Cardiac septum (tissue), 1 donor: ENCODE results near the gene ESD. TPM values are rescaled to one million over a fixed set of nuclear protein-coding genes. Genes with fewer than 3 reads are reported as not detected.

Source experiments
- DNase-seq: peaks from one replicate; pipeline ENCODE4 v3.0.0-alpha.2; 2020; ENCODE audit warnings: low spot score
- intact Hi-C: fragments of 100-400 bp; cut with DNase I; formaldehyde crosslinking; loops from one replicate; pipeline ENCODE4 v1.14.0; 2022
- total RNA-seq: library from RNA; stranded (reverse); fragmentation: NEBNext Ultra II Directional; extraction: Animal tissue kit (Norgen Biotek cat#: 25700); gene quantifications from one replicate; pipeline ENCODE4 v1.2.1, GENCODE V29; 2021
- donor health status: DM: no; HTN: no; CAD: no.

Gene ESD
- total RNA-seq, 1 donor from 2014 or later = 94.9 TPM

- intact Hi-C loops = no loop called here
- no peak for DNase-seq
Measured at GRCh38 chr13:46751811-46752635, 44.9 kb downstream of the ESD start.

DNA sequence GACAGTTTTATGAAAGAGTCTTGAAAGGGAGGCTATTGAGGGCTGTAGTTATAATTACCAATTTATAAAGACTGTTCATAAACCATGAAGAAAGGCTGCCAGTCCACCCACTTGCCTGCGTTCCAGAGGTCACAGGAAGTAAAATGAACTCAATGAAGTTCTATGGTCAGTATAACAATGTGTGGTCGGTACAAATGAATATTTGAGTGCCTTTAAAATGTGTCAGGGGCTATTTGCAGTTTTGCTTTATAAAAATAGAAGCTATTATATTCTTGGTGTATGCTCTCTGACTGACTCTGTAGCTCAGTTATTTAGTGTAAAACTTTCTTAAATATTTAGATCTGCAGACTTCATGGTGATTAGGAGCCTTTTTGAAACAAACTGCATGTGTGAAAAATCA, 47.0 kb downstream of the ESD start:
- intact Hi-C loops = no loop called here
- DNase-seq = no peak

- intact Hi-C loops = no loop called here
- DNase-seq = no peak
Measured at GRCh38 chr13:46748300-46748699, 48.7 kb downstream of the ESD start.

GRCh38 chr13:46747031-46747820, 49.7 kb downstream of the ESD start:
- no peak for DNase-seq
- intact Hi-C loops = no loop called here

- no peak for DNase-seq
- intact Hi-C loops = no loop called here
Measured at GRCh38 chr13:46745706-46746105, 51.3 kb downstream of the ESD start.

GRCh38 chr13:46745062-46745461, 51.9 kb downstream of the ESD start:
- DNase-seq = no peak

GRCh38 chr13:46743191-46743590, 53.8 kb downstream of the ESD start:
- intact Hi-C loops = no loop called here

More at GRCh38 chr13:46745062-46745461, 51.9 kb downstream of the ESD start:
- intact Hi-C loops = no loop called here

GRCh38 chr13:46739447-46740098, 57.4 kb downstream of the ESD start:
- intact Hi-C loops = no loop called here
- no peak for DNase-seq

More at GRCh38 chr13:46743191-46743590, 53.8 kb downstream of the ESD start:
- no peak for DNase-seq

GRCh38 chr13:46738766-46739165, 58.2 kb downstream of the ESD start:
- DNase-seq = no peak
- intact Hi-C loops = no loop called here

DNA sequence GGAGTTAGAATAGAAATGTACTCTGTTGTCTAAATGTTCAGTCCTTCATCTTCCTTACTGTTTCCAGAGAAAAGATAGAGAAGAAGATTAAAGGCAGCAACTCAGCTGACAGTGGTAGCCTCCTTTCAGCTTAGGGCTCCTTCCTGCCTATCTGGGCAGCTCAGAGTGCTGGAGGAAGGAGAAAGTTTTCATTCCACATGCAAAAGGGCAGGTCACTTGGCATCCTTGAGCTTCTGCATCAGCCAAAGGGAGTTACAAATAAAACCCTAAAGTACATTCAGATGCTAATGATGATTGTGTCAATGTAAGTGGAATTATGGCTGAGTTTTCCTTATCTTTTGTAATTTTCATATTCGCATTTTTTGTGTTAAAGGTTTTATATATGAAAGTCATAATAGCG, 58.9 kb downstream of the ESD start:
- no peak for DNase-seq
- intact Hi-C loops = no loop called here

- DNase-seq = no peak
- intact Hi-C loops = no loop called here
Measured at GRCh38 chr13:46736541-46737310, 60.2 kb downstream of the ESD start.

- no peak for DNase-seq
- intact Hi-C loops = no loop called here
Measured at GRCh38 chr13:46735425-46735824, 61.5 kb downstream of the ESD start.

DNA sequence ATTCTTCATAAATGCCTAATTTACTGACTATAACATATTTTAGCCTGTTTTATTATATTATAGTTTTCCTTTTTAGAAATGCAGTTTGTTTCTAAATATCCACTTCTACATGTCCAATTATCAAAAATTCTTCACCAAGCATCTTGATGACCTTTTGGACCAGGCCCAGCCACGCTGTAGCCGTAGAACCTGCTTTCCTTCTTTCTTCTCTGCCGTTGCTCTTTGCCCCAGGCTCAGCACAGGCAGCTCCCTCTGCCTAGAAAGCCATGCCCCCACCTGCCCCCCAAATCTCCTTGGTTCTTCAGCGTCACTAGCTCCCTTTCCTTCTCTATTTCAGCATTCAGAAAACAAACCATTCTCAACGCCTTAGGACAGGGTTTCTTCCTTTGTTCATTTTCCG, 65.4 kb downstream of the ESD start:
- intact Hi-C loops = no loop called here
- no peak for DNase-seq

GRCh38 chr13:46728777-46729176, 68.2 kb downstream of the ESD start:
- intact Hi-C loops = no loop called here
- no peak for DNase-seq

DNA sequence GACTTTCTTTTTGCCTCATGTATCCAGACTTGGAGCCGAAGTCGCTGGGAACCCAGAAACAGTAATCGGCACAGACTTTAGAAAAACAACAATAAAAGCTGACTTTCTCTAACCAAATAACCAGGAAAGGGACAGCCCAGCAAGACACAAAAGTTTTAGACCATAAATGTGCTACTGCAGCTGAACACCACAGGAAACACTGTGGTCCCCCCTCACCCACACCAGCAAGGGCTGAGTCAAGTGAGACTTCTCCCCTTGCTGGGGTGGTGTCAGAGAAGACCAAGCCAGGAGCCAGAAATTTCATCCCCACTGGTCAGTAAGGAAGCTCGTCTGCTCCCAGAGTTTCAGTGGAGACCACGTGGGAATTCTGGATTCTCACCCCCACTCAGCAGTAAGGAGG, 70.6 kb downstream of the ESD start:
- no peak for DNase-seq
- intact Hi-C loops = no loop called here

Other genes with a start within 250 kb of the ESD start
- 19.3 TPM for gene LRCH1, start 244.0 kb downstream of the ESD start, total RNA-seq
- 0.38 TPM for gene HTR2A, start 99.9 kb upstream of the ESD start, total RNA-seq